Activated CD4-positive, alpha-beta memory T cell treated with anti-CD3 and anti-CD28 coated beads, Interleukin-2, amount 10 ng/mL, durations not matched to agents 7 days and 5 days (primary cell): ENCODE results near the gene ZNF776. TPM values are rescaled to one million over a fixed set of nuclear protein-coding genes. Genes with fewer than 3 reads are reported as not detected.

Source experiments
- CTCF ChIA-PET: fragments of 350-600 bp; sonication (Branson Sonifier 250); formaldehyde crosslinking; loops from one replicate; lab custom pipeline; 2021; ENCODE audit warnings: antibody characterized with exemption, inconsistent platforms; lab: Charles Lee
- POLR2A ChIA-PET: fragments of 350-600 bp; sonication (Branson Sonifier 250); formaldehyde crosslinking; loops from one replicate; lab custom pipeline; 2021; ENCODE audit warnings: antibody characterized with exemption; lab: Charles Lee
- DNase-seq: peaks from one replicate; pipeline ENCODE4 v3.0.0-alpha.2; 2020
- H3K27ac Mint-ChIP-seq: one replicate; pipeline ENCODE4 v1.8.0; 2021; ENCODE audit warnings: mild to moderate bottlenecking, mixed read lengths
- H3K27me3 Mint-ChIP-seq: one replicate; pipeline ENCODE4 v1.8.0; 2021; ENCODE audit warnings: mixed read lengths
- H3K36me3 Mint-ChIP-seq: one replicate; pipeline ENCODE4 v1.8.0; 2021; ENCODE audit warnings: low read depth, mixed read lengths
- H3K4me1 Mint-ChIP-seq: one replicate; pipeline ENCODE4 v1.8.0; 2021; ENCODE audit warnings: mixed read lengths
- H3K4me3 Mint-ChIP-seq: one replicate; pipeline ENCODE4 v1.8.0; 2021; ENCODE audit warnings: mild to moderate bottlenecking, mixed read lengths
- H3K9me3 Mint-ChIP-seq: one replicate; pipeline ENCODE4 v1.8.0; 2021; ENCODE audit warnings: mixed read lengths
- total RNA-seq, 2 experiments: library from RNA; stranded (reverse); gene quantifications; one replicate each; pipeline ENCODE4 v1.2.3, GENCODE V29; 2021

Gene ZNF776
- total RNA-seq, 2 experiments from 2014 or later: 14.9 to 15.1 TPM

GRCh38 chr19:57748029-57748428, 1.4 kb downstream of the ZNF776 start:
- POLR2A ChIA-PET: interaction anchor here (1.7 to 3.0 kb wide), 4 partner anchors 21 to 254 kb away, joined by 6 to 15 read pairs (median 8); partner anchors contain the start of genes ZNF417, ZNF586, ZNF606 and ZNF671
- Mint-ChIP-seq H3K27ac (no peak overlapping the region), H3K27me3 (no peaks in the 10 kb centered on the region), H3K9me3 (peaks cover 53% of the 10 kb centered on the region), H3K36me3 (peaks cover 63% of the 10 kb centered on the region), H3K4me3 (peak overlapping the region; percentile 91), H3K4me1 (peaks cover 25% of the 10 kb centered on the region)
- no peak for DNase-seq
- CTCF ChIA-PET: interaction anchor here (1.0 kb wide), 1 partner anchor 10 kb away, joined by 3 read pairs; no protein-coding TSS in a partner anchor

GRCh38 chr19:57754091-57754673, 7.6 kb downstream of the ZNF776 start:
- DNase-seq: no peak
- Mint-ChIP-seq H3K4me3 (no peak overlapping the region), H3K4me1 (peaks cover 2% of the 10 kb centered on the region), H3K27me3 (no peaks in the 10 kb centered on the region), H3K9me3 (peaks cover 78% of the 10 kb centered on the region), H3K27ac (no peak overlapping the region), H3K36me3 (peaks cover 97% of the 10 kb centered on the region)
- ChIA-PET CTCF (no interaction called here), POLR2A (no interaction called here)

GRCh38 chr19:57755031-57755430, 8.4 kb downstream of the ZNF776 start:
- Mint-ChIP-seq H3K27me3 (no peaks in the 10 kb centered on the region), H3K27ac (no peak overlapping the region), H3K4me1 (peaks cover 2% of the 10 kb centered on the region), H3K4me3 (no peak overlapping the region), H3K9me3 (peaks cover 75% of the 10 kb centered on the region), H3K36me3 (peaks cover 97% of the 10 kb centered on the region)
- POLR2A ChIA-PET: interaction anchor here (0.9 kb wide), 1 partner anchor 133 kb away, joined by 3 read pairs; no protein-coding TSS in a partner anchor
- no peak for DNase-seq
- CTCF ChIA-PET: no interaction called here

- Mint-ChIP-seq H3K36me3 (peaks cover 86% of the 10 kb centered on the region), H3K9me3 (peaks cover 58% of the 10 kb centered on the region), H3K27me3 (no peaks in the 10 kb centered on the region), H3K4me3 (no peak overlapping the region), H3K27ac (no peak overlapping the region), H3K4me1 (no peaks in the 10 kb centered on the region)
- ChIA-PET POLR2A (no interaction called here), CTCF (no interaction called here)
- no peak for DNase-seq
These were observed 11.3 kb downstream of the ZNF776 start for GRCh38 chr19:57757941-57758340.

- CTCF ChIA-PET: no interaction called here
- no peak for DNase-seq
- H3K27ac Mint-ChIP-seq: no peak overlapping the region
- no peaks in the 10 kb centered on the region for H3K27me3 Mint-ChIP-seq
- POLR2A ChIA-PET: interaction anchor here (1.2 kb wide), 1 partner anchor 10 kb away, joined by 4 read pairs; the partner anchor contains the start of gene ZNF586
- no peaks in the 10 kb centered on the region for H3K4me1 Mint-ChIP-seq
- H3K36me3 Mint-ChIP-seq: peaks cover 83% of the 10 kb centered on the region
- peaks cover 50% of the 10 kb centered on the region for H3K9me3 Mint-ChIP-seq
- H3K4me3 Mint-ChIP-seq: no peak overlapping the region
These were observed 12.5 kb downstream of the ZNF776 start for GRCh38 chr19:57759096-57759495.

GRCh38 chr19:57769345-57770131, 22.9 kb downstream of the ZNF776 start, which contains the start of gene ZNF586:
Gene ZNF586, plus strand, starts transcription at chr19:57769676. Its CDS starts 167 bp downstream, at chr19:57769843.
- DNase-seq: peak; percentile 90
- H3K4me1 Mint-ChIP-seq: peaks cover 37% of the 10 kb centered on the region
- H3K27me3 Mint-ChIP-seq: no peaks in the 10 kb centered on the region
- H3K4me3 Mint-ChIP-seq: peak within 1 kb of the TSS; percentile 95
- H3K36me3 Mint-ChIP-seq: peaks cover 63% of the 10 kb centered on the region
- POLR2A ChIA-PET: interaction anchor here (0.7 to 1.8 kb wide), 13 partner anchors 10 to 414 kb away, joined by 3 to 10 read pairs (median 5); partner anchors contain the start of genes ZNF274, ZNF416, ZNF551 and ZNF552
- CTCF ChIA-PET: interaction anchor here (0.7 kb wide), 1 partner anchor 22 kb away, joined by 3 read pairs; no protein-coding TSS in a partner anchor
- H3K27ac Mint-ChIP-seq: peak within 1 kb of the TSS; percentile 90
- peaks cover 42% of the 10 kb centered on the region for H3K9me3 Mint-ChIP-seq

- Mint-ChIP-seq H3K27me3 (no peaks in the 10 kb centered on the region), H3K27ac (no peak overlapping the region), H3K36me3 (peaks cover 78% of the 10 kb centered on the region), H3K9me3 (peaks cover 49% of the 10 kb centered on the region), H3K4me1 (peaks cover 42% of the 10 kb centered on the region), H3K4me3 (peak overlapping the region; percentile 34)
- CTCF ChIA-PET: no interaction called here
- no peak for DNase-seq
- POLR2A ChIA-PET: no interaction called here
These were observed 24.8 kb downstream of the ZNF776 start for GRCh38 chr19:57771417-57771816.

GRCh38 chr19:57773488-57773887, 26.9 kb downstream of the ZNF776 start:
- H3K36me3 Mint-ChIP-seq: peaks cover 87% of the 10 kb centered on the region
- POLR2A ChIA-PET: interaction anchor here (1.7 kb wide), 1 partner anchor 41 kb away, joined by 4 read pairs; the partner anchor contains the start of gene ZNF552
- H3K27ac Mint-ChIP-seq: peak overlapping the region; percentile 40
- DNase-seq: no peak
- H3K9me3 Mint-ChIP-seq: peaks cover 53% of the 10 kb centered on the region
- CTCF ChIA-PET: no interaction called here
- H3K4me3 Mint-ChIP-seq: no peak overlapping the region
- peaks cover 42% of the 10 kb centered on the region for H3K4me1 Mint-ChIP-seq
- H3K27me3 Mint-ChIP-seq: no peaks in the 10 kb centered on the region

GRCh38 chr19:57776764-57777296, 30.2 kb downstream of the ZNF776 start:
- DNase-seq: no peak
- ChIA-PET POLR2A (no interaction called here), CTCF (no interaction called here)
- H3K27ac Mint-ChIP-seq: no peak overlapping the region
- H3K4me1 Mint-ChIP-seq: peaks cover 22% of the 10 kb centered on the region
- H3K27me3 Mint-ChIP-seq: no peaks in the 10 kb centered on the region
- H3K36me3 Mint-ChIP-seq: peaks cover 94% of the 10 kb centered on the region
- peaks cover 68% of the 10 kb centered on the region for H3K9me3 Mint-ChIP-seq
- no peak overlapping the region for H3K4me3 Mint-ChIP-seq

- Mint-ChIP-seq H3K4me1 (peaks cover 10% of the 10 kb centered on the region), H3K27ac (no peak overlapping the region), H3K27me3 (no peaks in the 10 kb centered on the region), H3K4me3 (no peak overlapping the region), H3K9me3 (peaks cover 62% of the 10 kb centered on the region), H3K36me3 (peaks cover 85% of the 10 kb centered on the region)
- ChIA-PET CTCF (no interaction called here), POLR2A (no interaction called here)
- DNase-seq: no peak
These were observed 31.7 kb downstream of the ZNF776 start for GRCh38 chr19:57778336-57778735.

- Mint-ChIP-seq H3K27me3 (no peaks in the 10 kb centered on the region), H3K4me3 (no peak overlapping the region), H3K9me3 (peaks cover 56% of the 10 kb centered on the region), H3K4me1 (peaks cover 5% of the 10 kb centered on the region), H3K27ac (no peak overlapping the region), H3K36me3 (peaks cover 81% of the 10 kb centered on the region)
- ChIA-PET CTCF (no interaction called here), POLR2A (interaction anchor here (1.0 to 1.1 kb wide), 2 partner anchors 9 to 70 kb away, joined by 3 read pairs; partner anchors contain the start of gene ZNF587)
- DNase-seq: no peak
These were observed 32.7 kb downstream of the ZNF776 start for GRCh38 chr19:57779220-57779845.

- Mint-ChIP-seq H3K4me1 (peaks cover 3% of the 10 kb centered on the region), H3K27ac (no peak overlapping the region), H3K4me3 (no peak overlapping the region), H3K36me3 (peaks cover 71% of the 10 kb centered on the region), H3K27me3 (no peaks in the 10 kb centered on the region), H3K9me3 (peaks cover 56% of the 10 kb centered on the region)
- CTCF ChIA-PET: no interaction called here
- DNase-seq: no peak
- POLR2A ChIA-PET: no interaction called here
These were observed 39.7 kb downstream of the ZNF776 start for GRCh38 chr19:57786286-57786685.
